GM10266 (cell line): ENCODE data around the gene PPRC1.

Experiments used
- DNase-seq: peaks from one replicate; pipeline ENCODE4 v3.0.0; 2012; ENCODE audit errors: extremely low spot score
- TF ChIP-seq, protein P1 (sequence below): IDR thresholded peaks from 2 replicates; pipeline ENCODE4 v1.5.1; 2012; ENCODE audit warnings: mild to moderate bottlenecking, low read depth; ENCODE audit not compliant: control insufficient read depth, insufficient read depth; ENCODE audit errors: missing control alignments

Gene PPRC1

DNA sequence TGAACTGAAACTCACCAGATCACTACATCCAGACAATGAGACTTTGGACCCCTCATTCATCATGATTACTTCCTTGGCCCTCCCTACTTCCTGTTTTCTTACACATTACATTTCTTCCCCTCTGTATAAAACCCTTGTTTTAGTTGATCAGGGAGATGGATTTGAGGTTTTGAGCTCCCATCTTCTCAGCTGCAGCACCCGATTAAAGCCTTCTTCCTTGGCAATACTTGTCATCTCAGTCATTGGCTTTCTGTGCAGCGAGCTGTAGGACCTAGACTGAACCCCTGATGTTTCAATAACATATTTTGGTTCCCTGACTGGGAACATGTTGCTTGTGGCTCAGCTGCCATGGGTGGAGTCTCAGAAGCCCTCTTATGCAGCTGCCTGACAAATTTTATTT, 52.4 kb downstream of the PPRC1 start:
- TF ChIP-seq, protein P1, sequence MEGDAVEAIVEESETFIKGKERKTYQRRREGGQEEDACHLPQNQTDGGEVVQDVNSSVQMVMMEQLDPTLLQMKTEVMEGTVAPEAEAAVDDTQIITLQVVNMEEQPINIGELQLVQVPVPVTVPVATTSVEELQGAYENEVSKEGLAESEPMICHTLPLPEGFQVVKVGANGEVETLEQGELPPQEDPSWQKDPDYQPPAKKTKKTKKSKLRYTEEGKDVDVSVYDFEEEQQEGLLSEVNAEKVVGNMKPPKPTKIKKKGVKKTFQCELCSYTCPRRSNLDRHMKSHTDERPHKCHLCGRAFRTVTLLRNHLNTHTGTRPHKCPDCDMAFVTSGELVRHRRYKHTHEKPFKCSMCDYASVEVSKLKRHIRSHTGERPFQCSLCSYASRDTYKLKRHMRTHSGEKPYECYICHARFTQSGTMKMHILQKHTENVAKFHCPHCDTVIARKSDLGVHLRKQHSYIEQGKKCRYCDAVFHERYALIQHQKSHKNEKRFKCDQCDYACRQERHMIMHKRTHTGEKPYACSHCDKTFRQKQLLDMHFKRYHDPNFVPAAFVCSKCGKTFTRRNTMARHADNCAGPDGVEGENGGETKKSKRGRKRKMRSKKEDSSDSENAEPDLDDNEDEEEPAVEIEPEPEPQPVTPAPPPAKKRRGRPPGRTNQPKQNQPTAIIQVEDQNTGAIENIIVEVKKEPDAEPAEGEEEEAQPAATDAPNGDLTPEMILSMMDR, result no peak
- DNase-seq, result no peak

DNA sequence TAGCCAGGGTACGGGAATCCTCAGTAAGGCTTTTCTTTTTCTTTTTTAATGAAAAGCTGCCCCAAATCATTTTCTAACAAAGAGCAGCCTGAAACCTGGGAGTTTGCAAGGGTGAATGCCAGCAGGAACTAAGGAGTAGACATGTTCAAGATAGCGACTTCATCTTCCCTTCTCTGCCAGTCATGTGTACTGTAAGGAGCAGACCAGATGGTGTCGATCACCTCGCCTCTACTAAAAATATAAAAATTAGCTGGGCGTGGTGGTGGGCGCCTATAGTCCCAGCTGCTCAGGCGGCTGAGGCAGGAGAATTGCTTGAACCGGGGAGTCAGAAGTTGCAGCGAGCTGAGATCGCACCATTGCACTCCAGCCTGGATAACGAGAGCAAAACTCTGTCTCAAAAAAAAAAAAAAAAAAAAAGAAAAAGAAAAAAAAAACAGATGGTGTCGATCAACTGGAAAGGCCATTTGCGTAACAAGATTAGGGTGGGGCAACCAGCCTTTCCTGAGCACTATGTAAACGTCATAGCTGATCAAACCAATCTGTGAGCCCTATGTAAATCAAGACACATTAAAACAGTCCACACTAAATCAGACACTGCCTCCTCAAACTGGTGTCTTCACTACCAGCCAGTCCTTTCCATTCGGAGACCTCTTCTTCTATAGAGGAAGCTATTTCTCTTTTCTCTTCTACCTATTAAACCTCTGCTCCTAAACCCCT, 53.1 kb downstream of the PPRC1 start:
- DNase-seq, result no peak
- TF ChIP-seq, protein P1, result no peak

DNA sequence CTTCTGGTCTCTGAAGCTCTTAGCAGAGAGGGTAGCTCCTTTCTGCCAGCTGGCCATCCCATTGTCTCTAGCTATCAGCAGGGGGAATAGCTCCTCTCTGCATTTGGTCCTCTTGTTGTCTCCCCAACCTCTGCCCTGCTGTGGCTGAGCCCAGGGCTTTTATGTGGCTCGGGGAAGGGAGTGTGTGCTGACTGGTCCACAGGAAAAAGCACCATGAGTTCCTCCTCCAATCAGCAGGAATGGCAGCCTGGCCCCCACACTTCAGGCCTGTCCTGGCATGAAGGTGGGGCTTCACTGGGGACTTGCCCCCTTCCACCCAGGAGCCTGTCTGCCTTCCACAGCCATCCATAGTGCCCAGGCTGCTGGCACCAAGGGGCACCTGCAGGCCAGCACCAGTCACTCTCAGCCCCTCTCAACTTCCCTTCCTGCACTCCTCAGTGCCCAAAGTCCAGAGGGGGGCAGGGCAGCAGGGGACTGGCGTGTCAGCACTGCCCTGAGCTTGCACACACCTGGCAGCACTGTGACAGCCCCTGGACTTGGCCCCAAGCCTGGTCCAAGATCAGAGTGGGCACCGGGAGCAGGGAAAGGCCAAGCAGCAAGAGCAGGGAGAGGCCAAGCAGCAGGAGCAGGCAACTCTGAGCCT, 55.6 kb downstream of the PPRC1 start:
- TF ChIP-seq, protein P1, result no peak
- DNase-seq, result no peak

DNA sequence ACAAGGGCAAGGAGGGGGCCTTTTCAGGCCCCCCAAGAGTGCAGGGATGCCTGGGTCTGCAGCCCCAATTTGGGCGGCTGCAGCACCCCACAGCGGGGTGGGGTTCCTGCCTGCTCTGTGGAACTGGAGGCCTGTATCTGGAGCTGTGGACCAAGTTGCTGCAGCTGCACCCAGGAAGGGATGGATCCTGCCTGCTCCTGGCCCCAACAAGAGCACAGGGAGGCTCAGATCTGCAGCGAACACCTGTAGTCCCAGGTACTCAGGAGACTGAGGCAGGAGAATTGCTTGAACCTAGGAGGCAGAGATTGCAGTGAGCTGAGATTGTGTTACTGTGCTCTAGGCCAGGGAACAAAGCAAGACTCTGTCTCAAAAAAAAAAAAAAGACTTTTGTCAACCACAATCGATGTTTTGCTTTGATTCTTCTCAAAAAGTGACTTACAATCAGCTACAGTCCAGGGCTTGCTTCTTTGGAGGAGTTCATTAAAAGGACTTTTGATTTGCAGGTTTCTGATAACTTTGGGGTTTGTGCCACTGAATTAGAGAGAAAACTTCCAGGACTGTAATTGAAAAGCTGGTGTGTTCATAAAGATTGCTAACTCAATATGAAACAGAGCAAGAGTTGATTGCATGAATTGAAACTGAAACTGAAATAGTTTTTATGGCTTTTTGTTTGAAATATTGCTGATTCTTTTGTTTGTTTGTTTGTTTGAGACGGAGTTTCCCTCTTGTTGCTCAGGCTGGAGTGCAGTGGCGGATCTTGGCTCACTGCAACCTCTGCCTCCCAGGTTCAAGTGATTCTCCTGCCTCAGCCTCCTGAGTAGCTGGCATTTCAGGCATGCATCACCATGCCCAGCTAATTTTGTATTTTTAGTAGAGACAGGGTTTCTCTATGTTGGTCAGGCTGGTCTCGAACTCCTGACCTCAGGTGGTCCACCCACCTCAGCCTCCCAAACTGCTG, 56.4 kb downstream of the PPRC1 start:
- peak; percentile 37 for DNase-seq

DNA sequence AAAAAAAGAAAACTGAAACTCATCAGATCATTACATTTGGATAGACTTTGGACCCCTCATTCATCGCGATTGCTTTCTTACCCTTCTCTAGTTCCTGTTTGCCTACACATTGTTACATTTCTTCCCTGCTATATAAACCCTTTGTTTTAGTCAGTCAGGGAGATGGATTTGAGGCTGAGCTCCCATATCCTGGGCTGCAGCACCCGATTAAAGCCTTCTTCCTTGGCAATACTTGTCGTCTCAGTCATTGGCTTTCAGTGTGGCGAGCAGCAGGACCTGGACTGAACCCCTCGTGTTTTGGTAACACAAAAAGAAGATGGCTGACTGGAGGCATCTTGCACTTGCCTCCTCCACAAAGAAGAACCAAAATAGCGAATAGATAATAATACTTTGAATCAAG, 59.1 kb downstream of the PPRC1 start:
- TF ChIP-seq, protein P1, result no peak
- no peak for DNase-seq

DNA sequence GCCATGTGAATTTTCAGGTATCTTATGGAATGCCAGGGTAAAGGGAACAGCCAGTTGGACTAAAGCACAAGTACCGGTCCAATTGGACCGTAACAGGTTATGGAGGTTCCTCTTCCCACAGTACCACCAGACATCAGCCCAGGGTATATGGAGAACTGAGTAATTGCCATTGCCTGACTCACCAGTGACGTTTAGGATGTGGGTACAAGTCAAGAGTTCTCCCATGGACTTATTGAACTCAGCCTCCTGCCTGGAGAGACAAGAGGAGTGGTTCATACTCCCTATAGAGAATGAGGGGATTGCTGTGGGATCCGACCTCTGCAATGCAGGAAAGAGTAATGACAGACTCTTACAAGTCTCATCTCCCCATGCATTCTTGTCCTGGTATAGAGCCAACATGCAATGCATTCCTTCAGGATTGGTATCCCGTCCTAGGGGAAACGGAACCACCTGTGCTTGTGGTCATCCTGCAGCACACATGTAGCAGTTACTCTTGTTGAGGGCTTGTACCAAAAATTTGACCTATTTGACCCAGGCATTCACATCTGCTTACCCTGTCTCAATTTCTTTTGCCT, 62.5 kb downstream of the PPRC1 start:
- DNase-seq, result no peak
- TF ChIP-seq, protein P1, result no peak

DNA sequence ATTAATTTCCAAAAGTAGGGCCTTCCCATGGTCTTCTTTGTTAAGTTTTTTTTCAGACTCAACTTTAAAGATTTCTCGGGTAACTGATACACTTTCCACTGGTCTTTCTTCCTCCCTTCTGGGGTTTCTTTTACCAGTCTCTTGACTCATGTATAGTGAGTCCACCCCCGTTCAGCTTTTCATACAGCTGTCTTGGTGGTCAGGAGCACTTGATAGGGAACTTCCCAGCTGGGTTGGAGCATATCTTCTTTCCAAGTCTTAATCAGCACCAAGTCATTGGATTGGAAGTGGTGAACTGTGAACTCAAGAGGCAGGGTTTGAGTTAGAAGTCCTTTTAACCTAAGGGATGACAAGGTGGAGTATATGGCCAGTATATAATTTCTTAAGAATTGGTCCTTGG, 64.1 kb downstream of the PPRC1 start:
- TF ChIP-seq, protein P1, result no peak
- DNase-seq, result peak; percentile 61
